GM12878 (cell line): ENCODE results near the gene TDO2. TPM values are rescaled to one million over a fixed set of nuclear protein-coding genes. Genes with fewer than 3 reads are reported as not detected.
"Not testable (repeated sequence)": the region's sequence is repeated elsewhere in the genome, so short reads cannot be mapped to it uniquely, and the experiment has no call there.

ENCODE experiments used
- ATAC-seq: fragments of 200-7000 bp; cut with Tn5 transposase; 3 replicates; pipeline ENCODE4 v1.9.1; 2020; ENCODE audit warnings: mild to moderate bottlenecking, moderate library complexity
- BruUV-seq: library from RNA; stranded (reverse); fragments of 400-500 nt; replicated peaks from 2 replicates; lab custom pipeline; 2021; lab: Mats Ljungman, UMichigan
- CTCF ChIA-PET: fragments of 300-600 bp; sonication (Branson Sonifier 250); formaldehyde crosslinking; extraction: SDS; loops from one replicate; lab custom pipeline; 2021; ENCODE audit warnings: inconsistent platforms; lab: Yijun Ruan, JAX
- POLR2A ChIA-PET: fragments of 350-600 bp; formaldehyde crosslinking; extraction: SDS; loops from one replicate; lab custom pipeline; 2021; ENCODE audit warnings: inconsistent platforms; lab: Charles Lee
- RAD21 ChIA-PET: fragments of 300-600 bp; sonication (Branson Sonifier 250); formaldehyde crosslinking; loops from one replicate; lab custom pipeline; 2023; ENCODE audit warnings: antibody characterized with exemption; ENCODE audit not compliant: unreplicated experiment; lab: Charles Lee
- SMC1A ChIA-PET: fragments of 300-600 bp; sonication (Branson Sonifier 250); formaldehyde crosslinking; loops from one replicate; lab custom pipeline; 2023; ENCODE audit not compliant: unreplicated experiment, uncharacterized antibody; lab: Charles Lee
- DNase-seq: peaks from one replicate; pipeline ENCODE4 v3.0.0-alpha.2; 2011; ENCODE audit warnings: low read depth, low spot score
- FAIRE-seq: peaks from 3 replicates; lab custom pipeline; 2011; peaks lifted over from hg19 to GRCh38; lab: Jason Lieb, UNC
- H2AFZ ChIP-seq: 2 replicates; pipeline ENCODE4 v1.6.0; 2011; ENCODE audit warnings: low read depth, low read length, control low read depth; ENCODE audit not compliant: control insufficient read depth
- H3K27ac ChIP-seq: 2 replicates; pipeline ENCODE4 v1.5.1; 2011; ENCODE audit warnings: control low read depth; ENCODE audit not compliant: control insufficient read depth, insufficient read depth
- H3K27me3 ChIP-seq, 2 experiments: replicated peaks in 1 of 2; 2 replicates each; pipeline versions ENCODE4 v1.6.0 to v1.6.1; 2011; ENCODE audit warnings: low read length in 1 of 2; ENCODE audit not compliant: control insufficient read depth in 2 of 2, insufficient read depth in 2 of 2
- H3K36me3 ChIP-seq, 2 experiments: 2 replicates each; pipeline ENCODE4 v1.5.1; 2011; ENCODE audit warnings: low read length in 1 of 2; ENCODE audit not compliant: control insufficient read depth in 2 of 2, insufficient read depth in 2 of 2
- H3K4me1 ChIP-seq: 2 replicates; pipeline ENCODE4 v1.6.1; 2011; ENCODE audit warnings: mild to moderate bottlenecking, low read length, moderate library complexity, mixed read lengths; ENCODE audit not compliant: control insufficient read depth, insufficient read depth
- H3K4me2 ChIP-seq: 2 replicates; pipeline ENCODE4 v1.6.0; 2011; ENCODE audit warnings: control low read depth; ENCODE audit not compliant: control insufficient read depth, insufficient read depth
- H3K4me3 ChIP-seq: fragments of 200-600 bp; sonication (generic); 2 replicates; pipeline ENCODE4 v1.5.1; 2016
- H3K79me2 ChIP-seq: 2 replicates; pipeline ENCODE4 v1.6.0; 2011; ENCODE audit warnings: low read length; ENCODE audit not compliant: control insufficient read depth, insufficient read depth
- H3K9ac ChIP-seq: 2 replicates; pipeline ENCODE4 v1.8.0; 2011; ENCODE audit warnings: low read length, control low read depth, mixed read lengths; ENCODE audit not compliant: control insufficient read depth, insufficient read depth
- H3K9me3 ChIP-seq: replicated peaks from 3 replicates; pipeline ENCODE4 v1.5.1; 2011; ENCODE audit warnings: mild to moderate bottlenecking, low read length; ENCODE audit not compliant: control insufficient read depth, insufficient read depth
- H4K20me1 ChIP-seq: 2 replicates; pipeline ENCODE4 v1.6.0; 2011; ENCODE audit not compliant: control insufficient read depth, insufficient read depth
- BACH1 ChIP-seq: fragments of 450-650 bp; IDR thresholded peaks from 2 replicates; pipeline ENCODE4 v1.6.1; 2017; ENCODE audit warnings: mild to moderate bottlenecking, borderline replicate concordance
- BHLHE40 ChIP-seq, 2 experiments: fragments of 450-650 bp in 1 of 2; IDR thresholded peaks; 2 replicates each; pipeline ENCODE4 v1.6.1; 2011 to 2017; ENCODE audit warnings: low read depth in 2 of 2, borderline replicate concordance in 1 of 2, improper control_type of control experiment in 1 of 2, low read length in 1 of 2, mild to moderate bottlenecking in 1 of 2
- CBX3 ChIP-seq: fragments of 200-600 bp; sonication (generic); IDR thresholded peaks from 2 replicates; pipeline ENCODE4 v1.6.1; 2016; ENCODE audit warnings: low read depth, borderline replicate concordance
- CBX5 ChIP-seq: sonication (generic); IDR thresholded peaks from 2 replicates; pipeline ENCODE4 v1.6.1; 2016; ENCODE audit warnings: low read depth, moderate library complexity, mild to moderate bottlenecking, inconsistent platforms
- CHD1 ChIP-seq: IDR thresholded peaks from 2 replicates; pipeline ENCODE4 v1.6.1; 2012; ENCODE audit warnings: low read depth, low read length, improper control_type of control experiment
- CHD4 ChIP-seq: fragments of 200-600 bp; sonication (generic); IDR thresholded peaks from 2 replicates; pipeline ENCODE4 v1.6.1; 2016; ENCODE audit warnings: mild to moderate bottlenecking
- DPF2 ChIP-seq: fragments of 450-650 bp; IDR thresholded peaks from 2 replicates; pipeline ENCODE4 v1.6.1; 2017; ENCODE audit warnings: mild to moderate bottlenecking
- GATAD2B ChIP-seq: fragments of 450-650 bp; conservative IDR thresholded peaks from 2 replicates; pipeline ENCODE4 v1.6.1; 2017; ENCODE audit warnings: low read depth, mild to moderate bottlenecking, moderate library complexity
- LARP7 ChIP-seq: fragments of 450-650 bp; IDR thresholded peaks from 2 replicates; pipeline ENCODE4 v1.6.1; 2017; ENCODE audit warnings: mild to moderate bottlenecking
- MTA2 ChIP-seq: fragments of 450-650 bp; IDR thresholded peaks from 2 replicates; pipeline ENCODE4 v1.6.1; 2016; ENCODE audit warnings: low read depth, mild to moderate bottlenecking, moderate library complexity
- NBN ChIP-seq: fragments of 450-650 bp; IDR thresholded peaks from 2 replicates; pipeline ENCODE4 v1.6.1; 2016
- NFYA ChIP-seq: IDR thresholded peaks from 2 replicates; pipeline ENCODE4 v1.6.1; 2011; ENCODE audit warnings: low read depth, mild to moderate bottlenecking, low read length, improper control_type of control experiment, borderline replicate concordance
- NR2C2 ChIP-seq: IDR thresholded peaks from 2 replicates; pipeline ENCODE4 v1.6.1; 2011; ENCODE audit warnings: borderline replicate concordance, low read depth; ENCODE audit not compliant: control insufficient read depth, insufficient read length
- PBX3 ChIP-seq: IDR thresholded peaks from 2 replicates; pipeline ENCODE4 v1.6.1; 2011; ENCODE audit warnings: mild to moderate bottlenecking, low read depth, low read length, moderate library complexity; ENCODE audit not compliant: insufficient replicate concordance
- RUNX3 ChIP-seq: IDR thresholded peaks from 2 replicates; pipeline ENCODE4 v1.6.1; 2012; ENCODE audit warnings: low read length, inconsistent platforms
- USF1 ChIP-seq: IDR thresholded peaks from 2 replicates; pipeline ENCODE4 v1.6.1; 2011; ENCODE audit warnings: borderline replicate concordance, low read depth, mild to moderate bottlenecking, moderate library complexity, mixed read lengths, low read length; ENCODE audit not compliant: insufficient read depth; ENCODE audit errors: extremely low read length
- ZNF217 ChIP-seq: fragments of 450-650 bp; IDR thresholded peaks from 2 replicates; pipeline ENCODE4 v1.6.1; 2017; ENCODE audit warnings: antibody characterized with exemption, mild to moderate bottlenecking
- WGBS: methylation state at CpG from one replicate; pipeline ENCODE4 v1.1.6; 2016; ENCODE audit warnings: low lambda C conversion rate; ENCODE audit not compliant: insufficient replicate concordance, insufficient coverage; ENCODE audit errors: missing lambda C conversion rate; 5-methylcytosine and 5-hydroxymethylcytosine counted together
- in situ Hi-C: fragments of 300-500 bp; cut with MboI; formaldehyde crosslinking; loops from 9 replicates; pipeline ENCODE4 v1.14.3; 2018; ENCODE audit warnings: mixed read lengths
- intact Hi-C: fragments of 100-400 bp; cut with micrococcal nuclease; formaldehyde crosslinking; loops from one replicate; pipeline ENCODE4 v1.14.2; 2022; ENCODE audit not compliant: unreplicated experiment
- polyA plus RNA-seq, 11 experiments: library from polyadenylated mRNA; depleted of rRNA in 4 of 11; unstranded in 6 of 11; stranded (reverse) in 5 of 11; fragments of >200 nt; fragmentation: Nextera tagmentation in 4 of 11; fragmentation: Illumina TruSeq in 1 of 11; extraction: Ambion mirVana in 4 of 11; extraction: Trizol in 1 of 11; gene quantifications; 1 replicate in 1 of 11; 2 replicates in 10 of 11; pipeline versions ENCODE4 v1.2.1 to v1.2.3, GENCODE V29; 2011 to 2016; ENCODE audit warnings: inconsistent platforms in 2 of 11, missing spikeins in 2 of 11, low read depth in 1 of 11
- total RNA-seq, 4 experiments: library from RNA; depleted of rRNA in 3 of 4; stranded (reverse); fragments of >200 nt in 3 of 4; fragmentation: Illumina TruSeq in 1 of 4; extraction: Trizol in 1 of 4; gene quantifications; 2 replicates each; pipeline versions ENCODE4 v1.2.1 to v1.2.3, GENCODE V29; 2013 to 2021

TDO2 gene
- total and polyA plus RNA-seq, 10 of the 15 experiments (the other 5 are each of a cell fraction or from before 2014, with no cell fraction given) = 0.12 to 1.5 (median 0.23) TPM; not detected in 1

- DNase-seq, H3K79me2 ChIP-seq, H3K27ac ChIP-seq, RAD21 ChIA-PET, H4K20me1 ChIP-seq, H3K4me3 ChIP-seq, BruUV-seq, H3K4me1 ChIP-seq, FAIRE-seq, H3K36me3 ChIP-seq, intact Hi-C loops, H3K27me3 ChIP-seq, in situ Hi-C loops, H3K9me3 ChIP-seq, H3K4me2 ChIP-seq, H3K9ac ChIP-seq, POLR2A ChIA-PET, CTCF ChIA-PET, H2AFZ ChIP-seq, ATAC-seq: not testable (repeated sequence)
- 62% methylated on average over 4 of the region's 4 CpGs for WGBS
- SMC1A ChIA-PET = interaction anchor here (1.2 kb wide), 1 partner anchor 10 kb away, joined by 3 read pairs; no protein-coding TSS in a partner anchor
Observed at GRCh38 chr4:155934634-155935033, 31.1 kb downstream of the TDO2 start.

GRCh38 chr4:155935389-155935986 lies 32.0 kb downstream of the TDO2 start:
- ATAC-seq (no peak; the same call in 2 of the 3 replicates), FAIRE-seq (no peak), DNase-seq (no peak)
- no TSS peak for BruUV-seq
- Histone ChIP-seq H3K79me2 (no peaks in the 10 kb centered on the region), H3K27ac (no peak overlapping the region), H3K36me3 (no peaks in the 10 kb centered on the region), H3K4me2 (no peak overlapping the region), H3K27me3 (no peaks in the 10 kb centered on the region), H3K9ac (no peak overlapping the region), H3K9me3 (no peaks in the 10 kb centered on the region), H4K20me1 (no peaks in the 10 kb centered on the region), H3K4me1 (no peaks in the 10 kb centered on the region), H3K4me3 (no peak overlapping the region), H2AFZ (no peak overlapping the region)
- POLR2A ChIA-PET = no interaction called here
- in situ Hi-C loops (no loop called here), intact Hi-C loops (no loop called here)
- RAD21 ChIA-PET = no interaction called here
- CTCF ChIA-PET = no interaction called here
- SMC1A ChIA-PET = no interaction called here
- 38% methylated on average over 4 of the region's 4 CpGs for WGBS
- TF ChIP-seq NFYA (no peak), RUNX3 (no peak), CBX5 (no peak), NBN (no peak), MTA2 (no peak), CHD1 (no peak), DPF2 (no peak), CHD4 (no peak), CBX3 (no peak), LARP7 (no peak), BACH1 (no peak), NR2C2 (no peak), BHLHE40 (IDR thresholded peaks at IDR 0.05; ENCODE audit: borderline replicate concordance in 1 of 2, low read depth in 2 of 2, low read length in 1 of 2) (no peak), PBX3 (no peak), GATAD2B (no peak), USF1 (no peak), ZNF217 (no peak)
